Hepatocyte (in vitro differentiated cells): ENCODE measurements around the gene SCD5. TPM values are rescaled to one million over a fixed set of nuclear protein-coding genes. Genes with fewer than 3 reads are reported as not detected.

Experiments used
- DNase-seq: peaks from one replicate; pipeline ENCODE4 v3.0.0-alpha.2; 2016; ENCODE audit warnings: low spot score
- H2AFZ ChIP-seq: fragments of 200-600 bp; sonication (generic); 2 replicates; pipeline ENCODE4 v1.6.0; 2016; ENCODE audit warnings: antibody characterized with exemption, mild to moderate bottlenecking
- H3K27ac ChIP-seq: fragments of 200-600 bp; sonication (generic); 2 replicates; pipeline ENCODE4 v1.5.1; 2016; ENCODE audit warnings: mild to moderate bottlenecking
- H3K27me3 ChIP-seq: fragments of 200-600 bp; sonication (generic); 2 replicates; pipeline ENCODE4 v1.6.1; 2016
- H3K36me3 ChIP-seq: fragments of 200-600 bp; sonication (generic); replicated peaks from 2 replicates; pipeline ENCODE4 v1.5.1; 2016; ENCODE audit warnings: low read depth; ENCODE audit not compliant: insufficient read depth
- H3K4me1 ChIP-seq: fragments of 200-600 bp; sonication (generic); 2 replicates; pipeline ENCODE4 v1.5.1; 2016; ENCODE audit warnings: mild to moderate bottlenecking, moderate library complexity; ENCODE audit not compliant: insufficient read depth
- H3K4me2 ChIP-seq: fragments of 200-600 bp; sonication (generic); 2 replicates; pipeline ENCODE4 v1.6.0; 2016
- H3K4me3 ChIP-seq: fragments of 200-600 bp; sonication (generic); 2 replicates; pipeline ENCODE4 v1.5.1; 2016; ENCODE audit warnings: mild to moderate bottlenecking
- H3K79me2 ChIP-seq: fragments of 200-600 bp; sonication (generic); 2 replicates; pipeline ENCODE4 v1.6.0; 2017; ENCODE audit warnings: mild to moderate bottlenecking
- H3K9me2 ChIP-seq: fragments of 200-600 bp; sonication (generic); replicated peaks from 2 replicates; pipeline ENCODE4 v1.6.0; 2017; ENCODE audit warnings: mild to moderate bottlenecking; ENCODE audit not compliant: insufficient read depth
- H3K9me3 ChIP-seq: fragments of 200-600 bp; sonication (generic); 2 replicates; pipeline ENCODE4 v1.5.1; 2016; ENCODE audit warnings: low read depth, mild to moderate bottlenecking
- H4K20me1 ChIP-seq: fragments of 200-600 bp; sonication (generic); 2 replicates; pipeline ENCODE4 v1.6.0; 2016; ENCODE audit warnings: mild to moderate bottlenecking; ENCODE audit not compliant: insufficient read depth, poor library complexity, severe bottlenecking
- CTCF ChIP-seq: fragments of 200-600 bp; sonication (generic); IDR thresholded peaks from 2 replicates; pipeline ENCODE4 v1.5.1; 2016; ENCODE audit warnings: antibody characterized with exemption, mild to moderate bottlenecking; ENCODE audit not compliant: poor library complexity
- EZH2 ChIP-seq: fragments of 200-600 bp; sonication (generic); IDR thresholded peaks from 2 replicates; pipeline ENCODE4 v1.6.1; 2016; ENCODE audit warnings: antibody characterized with exemption, mild to moderate bottlenecking, borderline replicate concordance
- EZH2phosphoT487 ChIP-seq: fragments of 200-600 bp; sonication (generic); IDR thresholded peaks from one replicate; pipeline ENCODE4 v1.6.1; 2018; ENCODE audit warnings: antibody characterized with exemption, mild to moderate bottlenecking, low read depth, moderate library complexity; ENCODE audit not compliant: unreplicated experiment, severe bottlenecking
- WGBS: methylation state at CpG from one replicate; pipeline ENCODE4 v1.1.6; 2016; ENCODE audit warnings: low lambda C conversion rate; ENCODE audit errors: missing lambda C conversion rate; 5-methylcytosine and 5-hydroxymethylcytosine counted together
- polyA plus RNA-seq: library from polyadenylated mRNA; unstranded; fragments of >200 nt; fragmentation: Nextera tagmentation; extraction: Ambion mirVana; gene quantifications from 2 replicates; pipeline ENCODE4 v1.2.1, GENCODE V29; 2016
- total RNA-seq: library from RNA; depleted of rRNA; stranded (reverse); fragments of >200 nt; gene quantifications from 2 replicates; pipeline ENCODE4 v1.2.3, GENCODE V29; 2014

The SCD5 gene
- total and polyA plus RNA-seq, 2 experiments from 2014 or later: 6.4 to 19.2 TPM

GRCh38 chr4:82643994-82644733, 154.4 kb downstream of the SCD5 start:
- Histone ChIP-seq H2AFZ (no peak overlapping the region), H4K20me1 (no peaks in the 10 kb centered on the region), H3K36me3 (no peaks in the 10 kb centered on the region), H3K27ac (no peak overlapping the region), H3K27me3 (no peaks in the 10 kb centered on the region), H3K79me2 (no peaks in the 10 kb centered on the region), H3K4me3 (no peak overlapping the region), H3K9me3 (no peaks in the 10 kb centered on the region), H3K4me2 (no peak overlapping the region), H3K4me1 (no peaks in the 10 kb centered on the region), H3K9me2 (no peaks in the 10 kb centered on the region)
- no peak for DNase-seq
- WGBS: 86% methylated on average over 5 of the region's 5 CpGs
- TF ChIP-seq EZH2: no peak
- TF ChIP-seq CTCF: no peak
- no peak for TF ChIP-seq EZH2phosphoT487

- no peaks in the 10 kb centered on the region for H3K36me3 ChIP-seq
- DNase-seq: no peak
- no peaks in the 10 kb centered on the region for H3K79me2 ChIP-seq
- H3K27me3 ChIP-seq: no peaks in the 10 kb centered on the region
- H2AFZ ChIP-seq: no peak overlapping the region
- H3K4me2 ChIP-seq: no peak overlapping the region
- H3K27ac ChIP-seq: no peak overlapping the region
- TF ChIP-seq EZH2phosphoT487 (no peak), CTCF (no peak), EZH2 (no peak)
- WGBS: 81% methylated on average over 7 of the region's 7 CpGs
- H3K4me3 ChIP-seq: no peak overlapping the region
- H3K9me3 ChIP-seq: no peaks in the 10 kb centered on the region
- H3K4me1 ChIP-seq: no peaks in the 10 kb centered on the region
- H4K20me1 ChIP-seq: no peaks in the 10 kb centered on the region
- H3K9me2 ChIP-seq: no peaks in the 10 kb centered on the region
These were observed 156.3 kb downstream of the SCD5 start for GRCh38 chr4:82642331-82642730.

- Histone ChIP-seq H3K9me2 (no peaks in the 10 kb centered on the region), H3K79me2 (no peaks in the 10 kb centered on the region), H3K4me3 (no peak overlapping the region), H3K9me3 (no peaks in the 10 kb centered on the region), H3K4me2 (no peak overlapping the region), H4K20me1 (no peaks in the 10 kb centered on the region), H3K4me1 (no peaks in the 10 kb centered on the region), H3K36me3 (no peaks in the 10 kb centered on the region), H2AFZ (no peak overlapping the region), H3K27me3 (no peaks in the 10 kb centered on the region), H3K27ac (no peak overlapping the region)
- 71% methylated on average over 5 of the region's 5 CpGs for WGBS
- DNase-seq: no peak
- TF ChIP-seq EZH2: no peak
- no peak for TF ChIP-seq CTCF
- no peak for TF ChIP-seq EZH2phosphoT487
These were observed 158.1 kb downstream of the SCD5 start for GRCh38 chr4:82640540-82640939.
